OCI-LY1 (cell line): ENCODE measurements around the gene AP1G1.
"Not testable (repeated sequence)": the region's sequence is repeated elsewhere in the genome, so short reads cannot be mapped to it uniquely, and the experiment has no call there.

ENCODE experiments used
- H2AFZ ChIP-seq: fragments of 200-600 bp; sonication (generic), shearing (Covaris generic); 2 replicates; pipeline ENCODE4 v1.6.0; 2014; ENCODE audit warnings: antibody characterized with exemption, mild to moderate bottlenecking, low read length
- H3F3A ChIP-seq: fragments of 200-600 bp; sonication (generic), shearing (Covaris generic); 2 replicates; pipeline ENCODE4 v1.6.0; 2014; ENCODE audit warnings: mild to moderate bottlenecking, antibody characterized with exemption, low read length, moderate library complexity; ENCODE audit not compliant: insufficient read depth
- H3K27ac ChIP-seq: fragments of 200-600 bp; sonication (generic); 2 replicates; pipeline ENCODE4 v1.5.1; 2014; ENCODE audit warnings: low read length, mixed run types, mild to moderate bottlenecking, low read depth; ENCODE audit not compliant: poor library complexity, severe bottlenecking
- H3K27me3 ChIP-seq: fragments of 200-600 bp; sonication (generic); 2 replicates; pipeline ENCODE4 v1.6.0; 2014; ENCODE audit warnings: antibody characterized with exemption, mild to moderate bottlenecking, low read length, moderate library complexity; ENCODE audit not compliant: insufficient read depth
- H3K36me3 ChIP-seq: fragments of 200-600 bp; sonication (generic); 2 replicates; pipeline ENCODE4 v1.6.1; 2014; ENCODE audit warnings: mild to moderate bottlenecking, antibody characterized with exemption, low read length, moderate library complexity, mixed read lengths; ENCODE audit not compliant: insufficient read depth
- H3K4me1 ChIP-seq: fragments of 200-600 bp; sonication (generic); 2 replicates; pipeline ENCODE4 v1.5.1; 2014; ENCODE audit warnings: mild to moderate bottlenecking, low read length, moderate library complexity; ENCODE audit not compliant: insufficient read depth, severe bottlenecking
- H3K4me2 ChIP-seq: fragments of 200-600 bp; sonication (generic), shearing (Covaris generic); 2 replicates; pipeline ENCODE4 v1.6.1; 2014; ENCODE audit warnings: low read length
- H3K4me3 ChIP-seq: fragments of 200-600 bp; sonication (generic); 2 replicates; pipeline ENCODE4 v1.5.1; 2014; ENCODE audit warnings: low read length, low read depth, mild to moderate bottlenecking, mixed read lengths; ENCODE audit not compliant: poor library complexity, severe bottlenecking
- H3K79me2 ChIP-seq: fragments of 200-600 bp; shearing (Covaris generic); 2 replicates; pipeline ENCODE4 v1.6.1; 2016; ENCODE audit warnings: mixed run types, low read length, mixed read lengths; ENCODE audit not compliant: insufficient read depth
- H3K9ac ChIP-seq: fragments of 200-600 bp; sonication (generic), shearing (Covaris generic); 2 replicates; pipeline ENCODE4 v1.6.1; 2014; ENCODE audit warnings: mild to moderate bottlenecking, low read length, mixed read lengths
- H3K9me2 ChIP-seq: fragments of 200-600 bp; sonication (generic), shearing (Covaris generic); 2 replicates; pipeline ENCODE4 v1.6.1; 2014; ENCODE audit warnings: low read depth, mild to moderate bottlenecking, low read length, mixed read lengths
- H3K9me3 ChIP-seq: fragments of 200-600 bp; shearing (Covaris generic); 2 replicates; pipeline ENCODE4 v1.6.1; 2014; ENCODE audit warnings: low read length, mixed read lengths
- H4K20me1 ChIP-seq: fragments of 200-600 bp; sonication (generic), shearing (Covaris generic); 2 replicates; pipeline ENCODE4 v1.6.0; 2016; ENCODE audit warnings: mild to moderate bottlenecking, low read length; ENCODE audit not compliant: insufficient read depth
- EZH2 ChIP-seq: fragments of 200-600 bp; sonication (generic), shearing (Covaris generic); IDR thresholded peaks from 2 replicates; pipeline ENCODE4 v1.8.0; 2017; ENCODE audit warnings: borderline replicate concordance, mixed run types, mild to moderate bottlenecking, antibody characterized with exemption, low read length, moderate library complexity, mixed read lengths
- TF ChIP-seq, protein P1 (sequence below): fragments of 200-600 bp; sonication (generic), shearing (Covaris generic); IDR thresholded peaks from 2 replicates; pipeline ENCODE4 v1.5.1; 2017; ENCODE audit warnings: mild to moderate bottlenecking, antibody characterized with exemption, low read length, moderate library complexity, mixed read lengths

AP1G1 gene

GRCh38 chr16:71840052-71840451 lies 31.4 kb upstream of the AP1G1 start:
- Histone ChIP-seq H2AFZ (no peak overlapping the region), H3K4me3 (no peak overlapping the region)

DNA sequence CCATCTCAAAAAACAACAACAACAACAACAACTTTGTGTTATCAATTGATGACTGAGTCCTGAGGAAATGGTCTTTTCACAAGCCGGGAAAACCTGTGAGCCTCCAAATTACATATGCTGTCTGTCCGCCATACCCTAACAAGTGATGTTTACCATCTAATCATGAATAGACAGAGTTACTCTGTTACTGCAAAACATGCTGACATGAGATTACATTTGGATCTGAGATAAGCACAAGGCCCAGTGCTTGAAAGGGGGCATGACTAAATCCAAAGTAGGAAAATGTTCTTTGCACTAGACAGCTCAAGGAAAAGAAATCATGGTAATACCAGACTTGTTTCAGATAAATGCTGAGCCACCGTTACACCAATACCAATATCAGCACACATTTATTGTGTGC lies 28.5 kb upstream of the AP1G1 start:
- Histone ChIP-seq H3K9me3 (no peaks in the 10 kb centered on the region), H3K27ac (no peak overlapping the region), H3K27me3 (no peaks in the 10 kb centered on the region), H3K9ac (no peak overlapping the region), H3K4me2 (no peak overlapping the region), H3K36me3 (no peaks in the 10 kb centered on the region), H3K4me3 (no peak overlapping the region), H3F3A (no peaks in the 10 kb centered on the region), H3K4me1 (peaks cover 3% of the 10 kb centered on the region), H3K79me2 (no peaks in the 10 kb centered on the region), H2AFZ (no peak overlapping the region), H3K9me2 (no peaks in the 10 kb centered on the region), H4K20me1 (no peaks in the 10 kb centered on the region)
- TF ChIP-seq EZH2, result no peak
- TF ChIP-seq, protein P1, sequence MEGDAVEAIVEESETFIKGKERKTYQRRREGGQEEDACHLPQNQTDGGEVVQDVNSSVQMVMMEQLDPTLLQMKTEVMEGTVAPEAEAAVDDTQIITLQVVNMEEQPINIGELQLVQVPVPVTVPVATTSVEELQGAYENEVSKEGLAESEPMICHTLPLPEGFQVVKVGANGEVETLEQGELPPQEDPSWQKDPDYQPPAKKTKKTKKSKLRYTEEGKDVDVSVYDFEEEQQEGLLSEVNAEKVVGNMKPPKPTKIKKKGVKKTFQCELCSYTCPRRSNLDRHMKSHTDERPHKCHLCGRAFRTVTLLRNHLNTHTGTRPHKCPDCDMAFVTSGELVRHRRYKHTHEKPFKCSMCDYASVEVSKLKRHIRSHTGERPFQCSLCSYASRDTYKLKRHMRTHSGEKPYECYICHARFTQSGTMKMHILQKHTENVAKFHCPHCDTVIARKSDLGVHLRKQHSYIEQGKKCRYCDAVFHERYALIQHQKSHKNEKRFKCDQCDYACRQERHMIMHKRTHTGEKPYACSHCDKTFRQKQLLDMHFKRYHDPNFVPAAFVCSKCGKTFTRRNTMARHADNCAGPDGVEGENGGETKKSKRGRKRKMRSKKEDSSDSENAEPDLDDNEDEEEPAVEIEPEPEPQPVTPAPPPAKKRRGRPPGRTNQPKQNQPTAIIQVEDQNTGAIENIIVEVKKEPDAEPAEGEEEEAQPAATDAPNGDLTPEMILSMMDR, result no peak

More at GRCh38 chr16:71840052-71840451, 31.4 kb upstream of the AP1G1 start:
- TF ChIP-seq EZH2, result no peak
- TF ChIP-seq, protein P1, result no peak
- Histone ChIP-seq H3K27me3 (no peaks in the 10 kb centered on the region), H3K27ac (no peak overlapping the region), H3F3A (no peaks in the 10 kb centered on the region), H3K4me1 (peaks cover 13% of the 10 kb centered on the region), H3K9me3 (no peaks in the 10 kb centered on the region), H3K79me2 (no peaks in the 10 kb centered on the region), H3K9ac (no peak overlapping the region), H3K9me2 (no peaks in the 10 kb centered on the region), H3K4me2 (no peak overlapping the region), H4K20me1 (no peaks in the 10 kb centered on the region), H3K36me3 (no peaks in the 10 kb centered on the region)

- Histone ChIP-seq H2AFZ (no peak overlapping the region), H3K27ac (no peak overlapping the region), H3K4me3 (no peak overlapping the region), H3K9ac (no peak overlapping the region), H3K9me3 (no peaks in the 10 kb centered on the region), H3K36me3 (no peaks in the 10 kb centered on the region), H3K79me2 (no peaks in the 10 kb centered on the region), H3K9me2 (no peaks in the 10 kb centered on the region), H3K4me2 (no peak overlapping the region), H3F3A (no peaks in the 10 kb centered on the region), H4K20me1 (no peaks in the 10 kb centered on the region), H3K27me3 (no peaks in the 10 kb centered on the region), H3K4me1 (no peaks in the 10 kb centered on the region)
- TF ChIP-seq EZH2, result no peak
- TF ChIP-seq, protein P1, result no peak
These were observed 25.7 kb upstream of the AP1G1 start for GRCh38 chr16:71834291-71834690.

DNA sequence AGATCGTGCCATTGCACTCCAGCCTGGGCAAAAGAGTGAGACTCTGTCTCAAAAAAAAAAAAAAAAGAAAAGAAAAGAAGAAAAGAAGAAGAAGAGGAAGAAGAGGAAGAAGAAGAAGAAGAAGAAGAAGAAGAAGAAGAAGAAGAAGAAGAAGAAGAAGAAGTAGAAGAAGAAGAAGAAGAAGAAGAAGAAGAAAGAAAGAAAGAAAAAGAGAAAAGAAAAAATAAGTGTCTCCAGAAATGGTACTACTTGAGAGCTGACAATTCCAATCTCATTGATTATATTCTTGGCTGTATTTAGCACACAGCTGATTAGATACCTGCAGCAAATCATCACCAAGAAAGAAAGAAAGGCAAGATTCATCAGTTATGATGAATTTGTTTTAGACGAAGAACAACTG lies 23.5 kb upstream of the AP1G1 start:
- not testable (repeated sequence) for H3K4me2 ChIP-seq

DNA sequence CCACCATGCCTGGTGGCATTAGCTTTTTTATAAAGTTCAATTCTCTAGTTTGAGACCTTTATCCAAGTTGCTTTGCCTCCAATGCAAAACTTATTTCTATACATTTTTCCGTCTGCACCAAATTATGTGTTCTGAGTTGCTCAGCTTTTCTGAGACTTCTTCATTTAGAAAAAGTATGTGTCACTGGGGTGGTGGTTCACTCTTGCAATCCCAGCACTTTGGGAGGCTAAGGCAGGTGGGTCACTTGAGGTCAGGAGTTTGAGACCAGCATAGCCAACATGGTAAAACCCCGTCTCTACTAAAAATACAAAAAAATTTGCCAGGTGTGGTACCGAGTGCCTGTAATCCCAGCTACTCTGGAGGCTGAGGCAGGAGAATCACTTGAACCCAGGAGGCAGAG lies 23.1 kb upstream of the AP1G1 start:
- H2AFZ ChIP-seq, H3K4me3 ChIP-seq, H3K27ac ChIP-seq: not testable (repeated sequence)

More for the DNA sequence above, 23.5 kb upstream of the AP1G1 start:
- H3K79me2 ChIP-seq, H3K27ac ChIP-seq, H3K9me2 ChIP-seq, H3K27me3 ChIP-seq, H3K9me3 ChIP-seq, H2AFZ ChIP-seq, H3K4me1 ChIP-seq, H3K36me3 ChIP-seq, H3K9ac ChIP-seq, H3K4me3 ChIP-seq, H3F3A ChIP-seq, H4K20me1 ChIP-seq: not testable (repeated sequence)

More for the DNA sequence above, 23.1 kb upstream of the AP1G1 start:
- H3K36me3 ChIP-seq, H4K20me1 ChIP-seq, H3F3A ChIP-seq, H3K9me3 ChIP-seq, H3K27me3 ChIP-seq, H3K79me2 ChIP-seq, H3K9ac ChIP-seq, H3K9me2 ChIP-seq, H3K4me2 ChIP-seq, H3K4me1 ChIP-seq: not testable (repeated sequence)
